Fibroblast of pulmonary artery (primary cell): ENCODE measurements around the gene RRBP1.

ENCODE experiments used
- DNase-seq: peaks from one replicate; pipeline ENCODE4 v3.0.0-alpha.2; 2010; ENCODE audit warnings: low read depth
- H3K4me3 ChIP-seq: replicated peaks from 2 replicates; pipeline ENCODE4 v1.5.1; 2011; ENCODE audit warnings: low read depth, mild to moderate bottlenecking, control low read depth, low read length, moderate library complexity
- TF ChIP-seq, protein P1 (sequence below): IDR thresholded peaks from 2 replicates; pipeline ENCODE4 v1.5.1; 2011; ENCODE audit warnings: mild to moderate bottlenecking, control low read depth, low read length, inconsistent platforms; ENCODE audit errors: missing control alignments

The RRBP1 gene

DNA sequence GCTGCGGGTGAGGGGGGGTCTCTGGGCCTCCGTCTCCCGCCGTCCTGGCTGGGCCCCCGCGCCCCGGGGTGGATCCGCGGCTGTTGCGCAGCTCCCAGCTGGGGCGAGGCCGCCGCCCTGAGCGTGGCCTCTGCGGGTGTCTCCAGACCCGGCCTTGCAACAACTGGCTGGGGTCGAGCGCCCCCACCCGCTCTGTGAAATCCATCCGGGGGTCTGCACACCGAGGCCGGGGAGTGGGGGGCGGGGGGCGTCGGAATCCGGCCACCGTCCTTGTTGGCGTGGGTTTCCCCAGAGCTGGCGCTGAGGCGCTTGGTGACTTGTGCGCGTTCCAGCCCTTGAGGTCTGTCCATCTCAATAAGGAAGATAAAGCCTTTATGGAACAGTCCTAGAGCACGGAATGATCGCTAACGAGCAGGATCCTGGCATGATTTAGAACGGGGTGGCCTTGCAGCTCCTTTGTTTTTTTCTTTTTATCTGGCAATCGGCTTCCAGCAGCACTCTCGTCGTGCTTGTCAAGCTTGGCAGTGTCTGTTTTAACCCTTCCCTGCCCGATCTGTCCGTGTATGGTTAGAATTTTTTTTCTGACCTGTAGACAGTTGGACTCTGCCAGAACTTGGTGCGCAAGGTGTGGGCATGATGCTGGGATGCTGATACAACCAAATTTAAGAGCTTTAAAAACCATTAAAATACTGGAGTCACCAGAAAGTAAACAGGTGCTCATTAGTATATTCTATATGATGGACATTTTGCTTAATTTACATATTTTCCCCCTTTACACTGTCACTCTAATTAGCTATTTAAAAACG, 111.5 kb downstream of the RRBP1 start:
- peak overlapping the region; percentile 68 for H3K4me3 ChIP-seq
- peak; percentile 60 for DNase-seq
- TF ChIP-seq, protein P1, sequence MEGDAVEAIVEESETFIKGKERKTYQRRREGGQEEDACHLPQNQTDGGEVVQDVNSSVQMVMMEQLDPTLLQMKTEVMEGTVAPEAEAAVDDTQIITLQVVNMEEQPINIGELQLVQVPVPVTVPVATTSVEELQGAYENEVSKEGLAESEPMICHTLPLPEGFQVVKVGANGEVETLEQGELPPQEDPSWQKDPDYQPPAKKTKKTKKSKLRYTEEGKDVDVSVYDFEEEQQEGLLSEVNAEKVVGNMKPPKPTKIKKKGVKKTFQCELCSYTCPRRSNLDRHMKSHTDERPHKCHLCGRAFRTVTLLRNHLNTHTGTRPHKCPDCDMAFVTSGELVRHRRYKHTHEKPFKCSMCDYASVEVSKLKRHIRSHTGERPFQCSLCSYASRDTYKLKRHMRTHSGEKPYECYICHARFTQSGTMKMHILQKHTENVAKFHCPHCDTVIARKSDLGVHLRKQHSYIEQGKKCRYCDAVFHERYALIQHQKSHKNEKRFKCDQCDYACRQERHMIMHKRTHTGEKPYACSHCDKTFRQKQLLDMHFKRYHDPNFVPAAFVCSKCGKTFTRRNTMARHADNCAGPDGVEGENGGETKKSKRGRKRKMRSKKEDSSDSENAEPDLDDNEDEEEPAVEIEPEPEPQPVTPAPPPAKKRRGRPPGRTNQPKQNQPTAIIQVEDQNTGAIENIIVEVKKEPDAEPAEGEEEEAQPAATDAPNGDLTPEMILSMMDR, result no peak

DNA sequence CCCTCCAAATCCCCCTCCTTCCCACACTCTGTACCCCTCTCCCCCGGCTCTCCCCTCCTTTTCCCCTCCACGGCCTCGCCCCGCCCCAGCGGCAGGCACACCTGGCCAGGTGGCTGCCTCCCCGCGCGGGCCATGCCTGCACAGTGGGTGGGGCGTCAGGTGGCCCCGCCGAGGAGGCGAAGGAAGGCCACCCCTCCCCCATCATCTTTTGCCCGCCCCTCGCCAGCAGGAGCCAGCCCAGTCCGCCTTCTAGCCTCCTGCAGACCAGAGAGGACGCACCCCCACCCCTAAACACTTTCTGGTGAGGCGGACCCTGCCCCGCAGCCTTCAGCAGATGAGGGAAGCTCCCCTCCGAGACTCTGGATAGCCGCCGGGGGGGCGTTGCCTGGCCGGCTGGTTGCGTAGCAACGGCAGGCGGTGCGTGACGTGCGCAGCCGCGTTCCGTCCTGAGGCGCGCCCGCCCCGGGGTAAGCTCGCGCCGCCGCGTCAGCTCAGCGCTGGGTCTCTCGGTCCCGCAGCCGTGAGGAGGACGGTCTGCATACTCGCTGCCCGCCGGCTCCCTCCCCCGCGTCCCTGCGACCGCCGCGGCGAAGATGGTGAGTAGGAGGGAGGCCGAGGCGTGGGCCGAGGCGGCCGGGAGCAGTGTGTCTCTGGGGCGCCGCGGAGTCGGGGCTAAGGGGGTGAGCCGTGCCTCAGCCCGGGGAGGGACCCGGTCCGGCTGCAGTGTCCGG, 112.3 kb downstream of the RRBP1 start, which contains the start of gene DSTN:
TSS of gene DSTN (plus strand) at position 460 of the 731 bp plus-strand sequence. CDS start at position 594, 134 bp downstream.
- H3K4me3 ChIP-seq, result peak within 1 kb of the TSS; percentile 68
- TF ChIP-seq, protein P1, result no peak
- DNase-seq, result peak; percentile 96

DNA sequence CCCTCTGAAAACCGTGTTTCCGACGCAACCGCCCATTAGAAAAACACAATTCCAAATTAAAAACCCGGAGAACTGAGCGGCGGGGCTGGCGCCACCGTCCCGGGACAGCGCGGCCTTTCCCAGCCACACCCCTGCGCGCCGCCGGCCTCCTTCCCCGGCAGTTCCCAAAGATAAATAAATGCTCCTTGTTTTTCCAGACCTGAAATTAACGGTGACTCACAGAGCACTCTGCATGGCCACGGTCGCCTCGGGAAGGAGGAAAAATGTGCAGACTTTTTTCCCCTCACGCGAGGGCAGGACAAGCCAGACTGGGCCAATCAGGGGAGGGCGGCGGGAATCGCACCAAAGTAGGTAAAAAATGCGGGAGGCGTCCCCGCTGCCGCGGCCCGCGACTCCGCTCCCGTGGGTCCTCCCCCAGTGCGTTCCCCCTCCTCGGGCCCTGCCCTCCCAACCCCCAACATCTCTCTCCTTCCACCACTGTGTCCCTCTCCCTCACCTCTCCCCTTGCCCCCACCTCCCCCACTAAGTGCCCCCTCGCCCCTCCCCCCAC, 113.0 kb downstream of the RRBP1 start:
- TF ChIP-seq, protein P1, result no peak
- DNase-seq, result peak; percentile 98
- H3K4me3 ChIP-seq, result peak overlapping the region; percentile 68

DNA sequence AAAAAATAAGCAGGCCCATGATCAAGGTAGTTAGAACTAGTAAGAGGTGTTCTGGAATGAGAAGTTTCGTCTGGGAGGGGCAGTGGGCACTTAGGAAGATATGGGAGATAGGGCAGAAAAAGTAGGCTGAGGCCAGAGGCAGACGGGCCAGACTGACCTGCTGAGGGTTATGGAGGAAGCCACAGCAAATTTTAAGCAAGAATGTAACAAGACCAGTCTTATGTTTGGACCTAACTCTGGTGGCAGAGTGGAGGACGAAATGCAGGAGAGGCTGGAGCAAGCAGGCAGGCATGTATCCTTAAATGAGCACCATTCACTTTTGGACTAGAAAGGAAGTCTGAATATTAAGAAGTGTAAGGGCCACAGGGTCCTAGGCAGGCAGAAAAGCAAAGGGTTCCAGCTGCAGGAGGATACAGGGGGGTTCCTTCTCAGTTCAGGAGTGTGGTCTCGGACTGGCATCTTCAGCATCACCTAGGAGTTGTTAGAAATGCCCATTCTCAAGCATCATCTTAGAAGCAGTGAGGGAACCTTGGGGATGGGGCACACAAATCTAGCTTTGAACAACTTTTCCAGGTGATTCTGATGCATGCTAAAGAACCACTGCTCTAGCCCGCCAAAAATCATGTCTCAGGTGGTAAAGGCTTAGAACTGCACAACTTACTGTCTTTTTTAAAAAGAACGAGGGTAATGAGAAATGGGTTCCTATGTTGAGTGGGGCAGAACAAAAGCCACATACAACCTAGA, 113.8 kb downstream of the RRBP1 start:
- no peak for DNase-seq
- peak overlapping the region; percentile 68 for H3K4me3 ChIP-seq
- TF ChIP-seq, protein P1, result no peak

DNA sequence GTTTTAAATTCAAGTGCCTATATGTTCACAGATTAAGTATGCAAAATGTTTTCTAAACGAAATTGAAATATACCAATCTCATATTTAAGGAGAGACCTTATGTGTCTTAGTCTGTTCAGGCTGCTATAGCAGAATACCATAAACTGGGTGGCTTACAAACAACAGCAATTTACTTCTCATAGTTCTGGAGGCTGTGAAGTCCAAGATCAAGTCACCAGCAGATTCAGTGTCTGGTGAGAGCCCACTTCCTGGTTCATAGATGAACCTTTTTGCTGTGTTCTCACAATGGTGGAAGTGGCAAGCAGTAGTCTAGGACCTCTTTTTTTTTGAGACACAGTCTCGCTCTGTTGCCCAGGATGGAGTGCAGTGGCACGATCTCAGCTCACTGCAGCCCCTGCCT, 115.7 kb downstream of the RRBP1 start:
- TF ChIP-seq, protein P1, result no peak
- no peak overlapping the region for H3K4me3 ChIP-seq
- DNase-seq, result no peak

DNA sequence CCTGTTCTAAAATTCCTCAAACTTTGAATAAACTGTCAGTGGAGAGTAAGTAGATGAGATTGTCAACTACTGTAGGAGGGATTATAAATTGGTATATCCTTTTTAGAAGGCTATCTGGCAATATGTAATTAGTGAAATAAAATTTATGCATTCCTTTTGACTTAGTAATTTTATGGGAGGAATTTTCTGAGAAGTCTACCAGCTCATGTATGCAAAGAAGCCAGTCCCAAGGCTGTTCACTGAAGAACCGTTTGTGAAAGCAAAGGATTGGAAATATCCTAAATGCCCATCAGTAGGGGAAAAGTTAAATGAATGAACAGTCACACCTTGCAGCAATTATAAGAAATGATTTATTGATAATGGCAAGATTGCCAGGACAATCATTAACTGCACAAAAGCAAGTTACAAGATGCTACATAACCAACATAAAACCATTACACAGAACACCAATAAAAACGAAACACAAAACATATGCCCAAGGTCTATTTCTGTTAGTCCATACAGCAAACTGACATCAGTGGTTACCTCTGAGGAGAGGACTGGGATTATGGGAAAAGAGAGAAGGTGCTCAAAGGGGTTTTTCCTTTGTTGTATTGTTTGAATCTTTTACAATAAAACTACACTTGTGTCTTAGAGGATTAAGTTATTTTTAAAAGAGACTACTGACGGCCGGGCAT, 116.7 kb downstream of the RRBP1 start:
- DNase-seq, result no peak

More for the DNA sequence above, 116.7 kb downstream of the RRBP1 start:
- H3K4me3 ChIP-seq, result no peak overlapping the region
- TF ChIP-seq, protein P1, result no peak
